DOHH2 (cell line): ENCODE data around the gene ENOX1.

ENCODE experiments used
- H3F3A ChIP-seq: fragments of 200-600 bp; sonication (generic), shearing (Covaris generic); 2 replicates; pipeline ENCODE4 v1.6.0; 2016; ENCODE audit warnings: antibody characterized with exemption, mild to moderate bottlenecking; ENCODE audit not compliant: control insufficient read depth, insufficient read depth
- H3K27ac ChIP-seq: fragments of 200-600 bp; sonication (generic); 2 replicates; pipeline ENCODE4 v1.5.1; 2014; ENCODE audit warnings: low read depth, mild to moderate bottlenecking, low read length, moderate library complexity
- H3K27me3 ChIP-seq: fragments of 200-600 bp; sonication (generic); 2 replicates; pipeline ENCODE4 v1.6.1; 2014; ENCODE audit warnings: mild to moderate bottlenecking, low read length, mixed read lengths; ENCODE audit not compliant: control insufficient read depth
- H3K36me3 ChIP-seq: fragments of 200-600 bp; sonication (generic); 2 replicates; pipeline ENCODE4 v1.6.1; 2014; ENCODE audit warnings: mild to moderate bottlenecking, low read length, moderate library complexity, mixed read lengths; ENCODE audit not compliant: control insufficient read depth
- H3K4me1 ChIP-seq: fragments of 200-600 bp; sonication (generic); 2 replicates; pipeline ENCODE4 v1.6.1; 2014; ENCODE audit warnings: mild to moderate bottlenecking, low read length, mixed read lengths; ENCODE audit not compliant: control insufficient read depth
- H3K4me2 ChIP-seq: fragments of 200-600 bp; sonication (generic); 2 replicates; pipeline ENCODE4 v1.6.0; 2014; ENCODE audit warnings: mild to moderate bottlenecking, low read length, moderate library complexity
- H3K4me3 ChIP-seq: fragments of 200-600 bp; sonication (generic); 2 replicates; pipeline ENCODE4 v1.5.1; 2014; ENCODE audit warnings: mild to moderate bottlenecking, low read length, mixed read lengths
- H3K79me2 ChIP-seq: fragments of 200-600 bp; sonication (generic); 2 replicates; pipeline ENCODE4 v1.6.1; 2014; ENCODE audit warnings: mild to moderate bottlenecking, low read length, mixed read lengths; ENCODE audit not compliant: control insufficient read depth
- H3K9me2 ChIP-seq: fragments of 200-600 bp; sonication (generic); replicated peaks from 2 replicates; pipeline ENCODE4 v1.6.1; 2014; ENCODE audit warnings: mild to moderate bottlenecking, low read length, mixed read lengths; ENCODE audit not compliant: control insufficient read depth
- H3K9me3 ChIP-seq: fragments of 200-600 bp; sonication (generic); 2 replicates; pipeline ENCODE4 v1.6.1; 2014; ENCODE audit warnings: antibody characterized with exemption, low read length, mixed read lengths; ENCODE audit not compliant: control insufficient read depth, insufficient read depth
- H4K20me1 ChIP-seq: fragments of 200-600 bp; sonication (generic); 2 replicates; pipeline ENCODE4 v1.6.0; 2014; ENCODE audit warnings: low read depth, mild to moderate bottlenecking, antibody characterized with exemption, low read length, moderate library complexity; ENCODE audit not compliant: control insufficient read depth, insufficient read depth
- EZH2phosphoT487 ChIP-seq: fragments of 200-600 bp; sonication (generic); IDR thresholded peaks from 2 replicates; pipeline ENCODE4 v1.6.1; 2017; ENCODE audit warnings: borderline replicate concordance, mild to moderate bottlenecking, antibody characterized with exemption, low read length, moderate library complexity, mixed read lengths
- TF ChIP-seq, protein P1 (sequence below): fragments of 200-600 bp; sonication (generic); IDR thresholded peaks from one replicate; pipeline ENCODE4 v1.5.1; 2014; ENCODE audit warnings: antibody characterized with exemption, mild to moderate bottlenecking, low read depth, low read length; ENCODE audit not compliant: poor library complexity, severe bottlenecking

Gene ENOX1

DNA sequence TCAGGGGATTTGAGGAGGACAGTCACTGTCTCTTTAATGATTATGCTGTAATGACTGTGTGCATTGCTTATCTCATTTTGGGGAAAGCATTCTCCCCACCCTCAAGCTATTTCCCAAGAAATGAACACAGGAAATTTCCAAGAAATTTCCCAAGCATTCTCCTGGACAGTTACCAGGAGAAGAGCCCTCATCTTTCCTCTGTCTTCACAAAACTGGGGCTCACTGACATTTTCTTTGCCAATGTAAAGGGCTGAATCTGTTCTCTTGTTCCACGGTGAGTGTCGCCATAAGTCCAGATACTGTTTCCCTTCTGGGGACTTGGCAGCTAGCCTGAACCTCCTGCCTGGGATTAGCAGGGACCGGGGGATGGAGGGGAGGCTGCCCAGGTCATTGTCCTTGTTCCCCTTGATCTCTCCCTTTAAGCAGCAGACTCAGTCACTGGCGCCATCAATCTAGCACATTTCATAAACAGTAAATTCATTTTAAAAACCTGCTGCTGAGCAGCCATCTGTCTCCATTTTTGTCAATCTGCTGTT lies 590.6 kb downstream of the ENOX1 start:
- no peaks in the 10 kb centered on the region for H3K9me3 ChIP-seq
- H3K4me1 ChIP-seq: no peaks in the 10 kb centered on the region
- no peak for TF ChIP-seq EZH2phosphoT487
- TF ChIP-seq, protein P1, sequence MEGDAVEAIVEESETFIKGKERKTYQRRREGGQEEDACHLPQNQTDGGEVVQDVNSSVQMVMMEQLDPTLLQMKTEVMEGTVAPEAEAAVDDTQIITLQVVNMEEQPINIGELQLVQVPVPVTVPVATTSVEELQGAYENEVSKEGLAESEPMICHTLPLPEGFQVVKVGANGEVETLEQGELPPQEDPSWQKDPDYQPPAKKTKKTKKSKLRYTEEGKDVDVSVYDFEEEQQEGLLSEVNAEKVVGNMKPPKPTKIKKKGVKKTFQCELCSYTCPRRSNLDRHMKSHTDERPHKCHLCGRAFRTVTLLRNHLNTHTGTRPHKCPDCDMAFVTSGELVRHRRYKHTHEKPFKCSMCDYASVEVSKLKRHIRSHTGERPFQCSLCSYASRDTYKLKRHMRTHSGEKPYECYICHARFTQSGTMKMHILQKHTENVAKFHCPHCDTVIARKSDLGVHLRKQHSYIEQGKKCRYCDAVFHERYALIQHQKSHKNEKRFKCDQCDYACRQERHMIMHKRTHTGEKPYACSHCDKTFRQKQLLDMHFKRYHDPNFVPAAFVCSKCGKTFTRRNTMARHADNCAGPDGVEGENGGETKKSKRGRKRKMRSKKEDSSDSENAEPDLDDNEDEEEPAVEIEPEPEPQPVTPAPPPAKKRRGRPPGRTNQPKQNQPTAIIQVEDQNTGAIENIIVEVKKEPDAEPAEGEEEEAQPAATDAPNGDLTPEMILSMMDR: no peak
- H4K20me1 ChIP-seq: no peaks in the 10 kb centered on the region
- H3K27ac ChIP-seq: no peak overlapping the region
- no peak overlapping the region for H3K4me2 ChIP-seq
- H3K4me3 ChIP-seq: no peak overlapping the region
- no peaks in the 10 kb centered on the region for H3K36me3 ChIP-seq
- no peaks in the 10 kb centered on the region for H3K9me2 ChIP-seq
- H3K27me3 ChIP-seq: no peaks in the 10 kb centered on the region; the same call in 1 of the 2 replicates
- H3F3A ChIP-seq: no peaks in the 10 kb centered on the region
- H3K79me2 ChIP-seq: no peaks in the 10 kb centered on the region

- TF ChIP-seq, protein P1: no peak
- no peak for TF ChIP-seq EZH2phosphoT487
- Histone ChIP-seq H3K79me2 (no peaks in the 10 kb centered on the region), H3K4me2 (no peak overlapping the region), H3K27ac (no peak overlapping the region), H3F3A (no peaks in the 10 kb centered on the region), H4K20me1 (no peaks in the 10 kb centered on the region), H3K36me3 (no peaks in the 10 kb centered on the region), H3K4me1 (no peaks in the 10 kb centered on the region), H3K9me3 (no peaks in the 10 kb centered on the region), H3K4me3 (no peak overlapping the region), H3K27me3 (no peaks in the 10 kb centered on the region; the same call in 1 of the 2 replicates), H3K9me2 (no peaks in the 10 kb centered on the region)
Measured at GRCh38 chr13:43195551-43195950, 591.2 kb downstream of the ENOX1 start.

GRCh38 chr13:43195112-43195511 lies 591.7 kb downstream of the ENOX1 start:
- H4K20me1 ChIP-seq: no peaks in the 10 kb centered on the region

More at GRCh38 chr13:43195112-43195511, 591.7 kb downstream of the ENOX1 start:
- no peak overlapping the region for H3K27ac ChIP-seq
- H3K9me3 ChIP-seq: no peaks in the 10 kb centered on the region
- H3K4me2 ChIP-seq: no peak overlapping the region
- H3F3A ChIP-seq: no peaks in the 10 kb centered on the region
- no peaks in the 10 kb centered on the region for H3K4me1 ChIP-seq
- no peaks in the 10 kb centered on the region for H3K36me3 ChIP-seq
- no peak overlapping the region for H3K4me3 ChIP-seq
- H3K79me2 ChIP-seq: no peaks in the 10 kb centered on the region
- no peak for TF ChIP-seq EZH2phosphoT487
- TF ChIP-seq, protein P1: no peak
- H3K27me3 ChIP-seq: no peaks in the 10 kb centered on the region; the same call in 1 of the 2 replicates
- H3K9me2 ChIP-seq: no peaks in the 10 kb centered on the region
